ENCODE results near the gene MLPH. TPM values are rescaled to one million over a fixed set of nuclear protein-coding genes. Genes with fewer than 3 reads are reported as not detected.

The MLPH gene
- total RNA-seq, 1 experiment from 2014 or later = 53.1 TPM

DNA sequence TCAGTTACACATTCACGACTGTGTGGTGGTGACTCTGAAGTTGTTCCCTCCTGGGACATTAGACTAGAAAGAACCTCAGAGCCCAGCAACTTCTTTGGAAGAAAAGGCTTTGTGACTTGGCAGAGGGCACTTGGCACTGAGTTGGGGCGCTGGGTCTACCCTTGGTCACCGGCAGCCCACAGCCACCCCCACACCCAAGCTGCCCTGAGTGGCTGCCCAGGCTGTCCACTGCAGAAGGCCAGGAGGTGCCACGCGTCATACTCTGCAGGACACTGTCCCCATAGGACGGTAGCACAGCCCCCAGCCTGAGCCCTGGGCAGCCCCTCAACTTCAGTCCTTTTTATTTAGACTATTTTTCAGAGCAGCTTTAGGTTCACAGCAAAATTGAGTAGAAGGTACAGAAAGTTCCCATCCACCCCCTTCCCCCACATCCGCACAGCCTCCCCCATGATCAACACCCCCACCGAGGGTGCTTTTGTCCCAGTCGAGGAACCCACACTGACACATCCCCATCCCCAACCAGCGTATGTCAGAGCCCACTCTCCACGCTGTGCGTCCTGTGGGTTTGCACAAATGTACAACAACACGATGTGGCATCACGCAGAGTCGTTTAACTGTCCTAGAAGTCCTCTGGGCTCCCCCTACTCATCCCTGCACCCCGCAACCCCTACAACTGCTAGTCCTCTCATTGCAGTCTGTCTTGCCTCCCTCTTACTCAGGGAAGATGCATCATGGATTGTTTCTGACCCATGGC, 80.4 kb downstream of the MLPH start:
- DNase-seq (ENCODE audit: low read depth) = no peak

DNA sequence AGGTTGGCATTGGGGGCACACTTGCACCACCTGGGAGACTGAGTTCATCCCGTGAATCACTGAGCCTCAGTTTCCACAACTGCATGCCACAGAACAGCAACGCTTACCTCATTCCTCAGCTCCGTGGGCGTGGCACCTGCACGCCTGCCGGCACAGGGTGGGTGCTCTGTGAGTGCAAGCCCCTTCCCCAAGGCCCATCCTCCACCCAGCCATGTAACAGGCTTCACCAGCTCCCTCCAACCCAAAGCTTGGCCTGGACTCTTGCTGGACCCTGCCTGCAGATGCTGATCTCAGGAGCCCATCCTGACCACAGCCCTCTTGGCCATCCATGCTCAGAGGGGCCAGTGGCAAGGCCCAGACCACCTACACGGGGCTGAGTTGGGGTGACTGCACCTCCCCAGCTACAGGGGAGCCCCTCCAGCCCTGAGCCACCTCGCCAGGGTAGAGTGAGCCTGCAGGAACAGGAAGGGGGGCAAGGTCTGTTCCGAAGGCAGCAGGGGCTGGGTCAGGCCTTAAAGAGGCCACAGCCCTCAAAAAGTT, 81.1 kb downstream of the MLPH start:
- no peak for DNase-seq (ENCODE audit: low read depth)

DNA sequence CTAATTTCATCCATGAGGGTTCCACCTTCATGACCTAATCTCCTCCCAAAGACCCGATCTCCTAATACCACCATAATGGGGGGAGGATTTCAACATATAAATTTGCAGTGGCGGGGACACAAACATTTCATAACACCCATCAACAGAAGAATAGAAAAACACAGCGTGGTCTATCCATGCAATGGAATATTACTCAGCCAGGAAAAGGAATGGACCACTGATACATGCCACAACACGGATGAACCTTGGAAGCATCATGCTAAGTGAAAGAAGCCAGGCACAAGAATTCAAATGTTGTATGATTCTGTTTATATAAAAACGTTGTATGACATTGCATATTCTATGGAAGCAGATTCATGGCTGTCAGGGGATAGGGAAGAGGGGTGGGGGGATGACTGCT, 82.0 kb downstream of the MLPH start:
- DNase-seq (ENCODE audit: low read depth) = no peak

DNA sequence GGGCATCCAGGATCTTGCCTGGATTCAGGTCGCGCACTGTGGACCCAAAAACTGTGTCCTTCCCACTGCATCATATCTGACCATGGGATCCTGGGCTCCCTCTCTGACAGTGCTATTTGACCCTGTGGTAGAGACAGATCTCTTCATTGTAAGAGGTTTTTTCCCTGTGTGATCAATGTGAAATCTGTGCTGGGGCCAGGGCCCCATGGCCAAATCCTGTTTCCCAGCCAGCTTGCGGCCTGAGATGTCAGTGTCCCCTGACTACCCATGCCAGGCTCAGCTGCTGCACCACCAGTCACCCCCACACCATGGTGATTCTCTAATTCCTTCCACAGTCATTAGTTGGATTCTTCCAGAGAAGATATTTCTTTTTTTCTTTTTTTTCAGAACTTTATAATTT, 82.8 kb downstream of the MLPH start:
- DNase-seq (ENCODE audit: low read depth) = no peak

DNA sequence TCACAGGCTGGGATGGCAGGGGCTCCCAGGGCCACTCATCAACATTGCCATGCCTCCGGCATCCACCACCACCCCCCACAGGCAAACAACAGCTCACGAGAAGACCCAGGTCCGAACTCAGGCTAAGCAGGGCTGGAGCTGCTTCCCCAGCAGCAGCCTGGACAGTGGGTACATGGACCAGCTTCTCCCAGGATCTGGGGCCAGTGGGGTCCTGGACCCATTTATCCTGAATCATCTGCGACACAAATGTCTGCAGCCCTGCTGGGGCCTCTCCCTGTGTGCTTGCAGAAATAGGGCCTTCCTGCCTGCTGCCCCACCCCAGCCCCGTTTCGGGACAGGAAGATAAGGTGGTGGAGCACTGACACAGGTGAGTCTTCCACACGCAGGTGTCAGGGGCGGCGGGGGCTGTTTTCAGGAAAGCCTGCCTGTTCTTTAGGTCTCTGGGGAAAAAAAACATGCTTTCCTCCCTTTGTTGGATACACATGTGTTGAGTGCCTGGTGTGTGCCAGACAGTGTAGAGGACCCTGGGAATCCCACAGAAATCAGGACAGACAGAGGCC, 83.8 kb downstream of the MLPH start:
- DNase-seq (ENCODE audit: low read depth) = no peak

DNA sequence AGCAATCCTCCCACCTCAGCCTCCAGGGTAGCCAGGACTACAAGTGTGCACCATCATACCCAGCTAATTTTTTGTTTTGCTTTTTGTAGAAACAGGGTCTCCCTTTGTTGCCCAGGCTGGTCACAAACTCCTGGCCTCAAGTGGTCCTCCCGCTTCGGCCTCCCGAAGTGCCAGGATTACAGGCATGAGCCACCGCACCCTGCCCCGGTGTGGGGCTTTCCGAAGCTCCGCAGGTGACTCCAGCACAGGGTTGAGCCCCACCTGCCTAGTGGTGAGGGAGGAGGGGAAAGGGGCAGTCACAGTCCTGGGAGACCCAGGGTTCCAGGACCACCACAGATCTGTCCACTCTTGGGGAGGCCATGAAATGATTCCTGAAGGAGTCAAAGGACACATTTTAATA, 84.5 kb downstream of the MLPH start:
- no peak for DNase-seq (ENCODE audit: low read depth)

DNA sequence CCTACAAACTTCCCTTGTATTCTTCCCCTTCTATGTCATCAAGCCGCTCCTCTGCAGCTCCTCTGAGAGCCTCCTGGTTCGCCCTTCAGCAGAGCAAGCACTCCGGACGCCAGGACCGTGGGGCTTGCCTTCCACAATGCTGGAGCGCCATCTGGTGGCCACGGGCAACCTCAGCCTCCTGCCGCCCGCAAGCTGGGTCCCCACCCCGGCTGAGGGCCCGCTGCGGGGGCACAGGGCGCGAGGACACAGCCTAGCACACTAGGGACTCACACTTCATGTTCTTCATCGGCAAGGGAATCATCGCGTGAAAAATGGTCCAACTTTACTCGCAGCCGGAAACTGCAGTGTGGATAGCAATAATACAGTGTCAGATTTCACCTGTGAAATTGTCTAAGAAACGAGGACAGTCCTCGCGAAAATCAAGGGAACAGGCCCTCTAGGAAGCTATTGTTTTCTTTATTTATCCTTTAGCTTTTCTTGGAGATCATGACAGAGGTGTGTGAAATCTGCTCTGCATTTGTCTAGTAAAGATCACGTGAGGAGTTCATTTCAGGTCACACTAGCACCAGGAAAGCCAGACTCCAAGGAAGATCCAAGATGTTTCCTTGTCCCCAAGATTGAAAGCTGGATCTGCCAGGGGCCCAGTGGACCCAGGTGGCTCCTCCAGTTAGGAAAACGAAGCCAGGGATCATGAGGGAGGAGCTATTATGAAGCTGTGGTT, 85.1 kb downstream of the MLPH start:
- peak; percentile 90 for DNase-seq (ENCODE audit: low read depth)

DNA sequence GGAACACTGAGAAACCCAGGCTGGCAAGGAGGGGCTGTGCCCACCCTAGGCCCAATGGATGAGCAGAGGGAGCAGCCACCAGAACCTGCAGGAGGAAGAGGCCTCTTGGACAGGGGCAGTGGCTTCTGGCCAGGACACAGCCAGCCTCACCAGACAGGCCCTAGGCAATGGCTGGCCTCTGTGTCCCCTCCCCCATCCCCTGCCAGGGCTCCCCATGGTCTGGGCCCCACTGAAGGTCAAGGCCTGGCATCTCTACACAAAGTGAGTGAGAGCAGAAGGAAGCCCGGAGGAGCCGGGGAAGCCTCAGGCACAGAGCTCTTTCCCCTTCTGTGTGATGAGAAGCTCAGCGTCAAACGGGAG, 85.7 kb downstream of the MLPH start:
- no peak for DNase-seq (ENCODE audit: low read depth)

DNA sequence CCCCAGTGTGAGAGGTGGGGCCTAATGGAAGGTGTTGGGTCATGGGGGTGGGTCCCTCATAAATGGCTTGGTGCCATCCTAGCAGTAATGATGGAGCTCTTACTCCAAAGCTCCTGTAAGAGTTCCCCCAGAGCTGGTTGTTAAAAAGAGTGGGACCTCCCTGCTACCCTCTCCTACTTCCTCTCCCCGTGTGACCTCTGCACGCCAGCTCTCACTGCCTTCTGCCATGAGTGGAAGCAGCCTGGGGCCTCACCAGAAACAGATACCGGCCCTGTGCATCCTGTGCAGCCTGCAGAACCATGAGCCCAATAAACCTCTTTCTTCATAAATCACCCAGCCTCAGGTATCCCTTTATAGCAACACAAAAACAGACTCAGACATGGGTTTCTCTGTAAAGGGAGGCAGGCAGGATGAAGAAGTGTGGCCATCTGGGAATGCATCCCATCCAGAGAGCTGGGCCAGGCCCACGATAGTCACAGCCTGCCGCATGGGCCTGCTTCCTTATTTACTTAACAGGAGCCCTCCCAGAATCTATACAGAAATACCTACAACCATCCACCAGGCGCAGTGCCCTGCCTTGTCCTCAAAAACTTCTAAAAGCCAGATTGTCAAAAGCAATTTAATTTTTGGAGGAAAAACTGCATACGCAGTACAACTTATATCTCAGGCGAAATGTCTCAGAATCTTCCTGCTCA, 86.8 kb downstream of the MLPH start:
- DNase-seq (ENCODE audit: low read depth) = no peak

DNA sequence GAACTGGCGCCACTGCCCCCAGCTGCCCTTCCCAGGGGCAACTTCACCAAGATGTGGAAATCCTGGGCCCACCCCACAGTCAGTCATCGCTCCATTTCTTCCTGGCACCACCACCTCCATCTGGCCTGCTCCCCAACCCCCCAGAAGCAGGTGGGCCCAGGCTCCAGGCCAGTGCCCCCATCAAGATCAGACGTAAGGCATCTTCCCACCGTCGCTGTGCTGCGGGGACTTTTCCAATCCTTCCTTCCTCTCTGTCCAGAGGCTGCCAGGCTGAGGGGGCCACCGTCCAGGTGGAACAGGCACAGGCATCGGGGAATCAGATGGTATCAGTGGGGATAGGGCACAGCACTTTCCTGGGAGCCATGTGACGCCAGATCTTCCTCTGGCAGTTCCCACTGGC, 87.4 kb downstream of the MLPH start:
- DNase-seq (ENCODE audit: low read depth) = no peak

DNA sequence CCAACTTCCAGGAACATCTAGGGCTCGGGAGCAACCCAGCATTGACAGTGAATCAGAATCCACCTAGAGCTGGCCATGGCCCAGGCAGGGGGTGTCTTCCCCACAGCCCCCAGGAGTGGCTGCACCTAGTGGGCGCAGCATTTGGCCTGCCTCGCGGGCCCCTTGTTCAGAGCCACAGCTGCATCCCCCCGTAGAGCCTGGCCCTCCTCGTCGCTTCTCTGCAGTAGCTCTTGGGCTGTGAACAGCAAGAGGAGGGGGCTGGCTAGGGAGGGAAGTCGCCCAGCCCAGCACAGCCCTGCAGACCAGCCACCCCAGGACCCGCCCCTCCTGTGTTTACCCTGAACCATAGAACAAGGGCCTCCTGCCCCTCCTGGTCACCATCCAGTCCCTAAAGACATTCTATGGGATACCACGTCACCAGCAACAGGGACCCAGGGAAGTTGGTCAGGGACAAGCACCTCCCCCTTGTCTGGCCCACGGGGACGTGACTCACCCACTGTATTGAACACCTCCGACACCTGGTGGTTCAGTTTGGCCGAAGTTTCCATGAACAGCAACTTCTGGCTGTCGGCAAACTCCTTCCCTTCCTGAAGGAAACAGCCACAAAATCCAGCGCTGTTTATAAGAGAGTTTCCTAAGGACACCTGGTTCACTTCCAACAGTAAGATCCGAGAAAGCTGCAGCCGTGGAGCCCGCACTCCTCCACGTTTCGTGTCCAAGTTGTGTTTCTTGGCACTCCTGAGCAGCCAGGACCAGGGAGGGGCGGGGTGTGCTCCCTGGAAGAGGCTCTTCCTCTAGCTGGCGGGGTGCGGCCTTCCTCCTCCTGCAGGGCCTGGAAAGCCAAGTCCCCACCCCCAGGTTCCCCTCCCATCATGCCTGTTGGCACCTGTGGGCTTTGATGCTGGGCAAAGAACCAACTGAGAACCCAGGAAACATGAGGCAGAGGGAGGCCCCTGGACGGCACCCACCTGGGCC, 88.1 kb downstream of the MLPH start:
- DNase-seq (ENCODE audit: low read depth) = peak; percentile 44

DNA sequence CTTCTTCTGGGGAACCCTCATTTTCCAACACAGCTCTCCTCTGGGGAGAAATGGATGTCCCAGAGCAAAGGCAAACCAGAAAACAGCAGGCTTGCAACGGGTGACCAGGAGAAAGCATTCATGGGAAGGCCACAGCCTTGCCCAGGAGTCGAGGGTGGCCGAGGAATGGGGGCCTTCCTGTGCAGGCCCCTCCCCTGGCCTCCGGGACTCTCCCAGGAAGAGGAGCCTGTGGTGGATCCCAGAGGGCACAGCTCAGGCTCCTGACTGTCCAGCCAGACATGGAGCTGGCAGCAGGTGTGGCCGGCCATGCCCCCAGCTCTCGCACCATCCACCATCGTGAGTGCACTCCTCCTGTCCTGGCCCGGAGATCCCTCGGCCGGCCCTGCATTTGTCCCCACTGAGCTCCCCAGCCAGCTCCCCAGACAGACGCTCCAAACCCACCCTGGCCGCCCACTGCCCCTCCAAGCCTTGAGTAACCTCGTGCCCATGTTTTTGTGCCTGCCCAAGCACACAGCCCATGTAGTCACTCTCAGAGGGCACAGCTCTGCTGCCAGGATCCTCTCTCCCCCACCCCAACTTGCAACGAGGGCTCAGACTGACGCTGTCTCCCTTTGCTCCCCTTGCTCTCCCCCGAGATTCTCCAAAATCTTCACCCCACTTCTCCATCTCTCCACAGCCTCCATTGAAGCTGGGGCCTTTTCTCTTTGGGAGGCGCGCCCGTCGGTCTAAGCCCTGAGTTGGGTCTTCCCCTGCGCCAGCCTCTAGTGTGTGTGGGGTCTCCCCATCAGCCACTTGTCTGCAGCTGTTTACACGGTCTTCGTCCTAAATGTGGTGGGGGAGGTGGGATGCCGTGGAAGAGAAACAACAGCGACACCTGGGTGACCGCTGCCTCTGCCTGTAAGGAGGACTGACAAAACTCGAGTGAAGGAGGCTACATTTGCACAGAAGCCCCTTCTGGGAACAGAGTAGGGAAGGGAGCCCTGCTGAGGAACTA, 89.1 kb downstream of the MLPH start:
- no peak for DNase-seq (ENCODE audit: low read depth)

DNA sequence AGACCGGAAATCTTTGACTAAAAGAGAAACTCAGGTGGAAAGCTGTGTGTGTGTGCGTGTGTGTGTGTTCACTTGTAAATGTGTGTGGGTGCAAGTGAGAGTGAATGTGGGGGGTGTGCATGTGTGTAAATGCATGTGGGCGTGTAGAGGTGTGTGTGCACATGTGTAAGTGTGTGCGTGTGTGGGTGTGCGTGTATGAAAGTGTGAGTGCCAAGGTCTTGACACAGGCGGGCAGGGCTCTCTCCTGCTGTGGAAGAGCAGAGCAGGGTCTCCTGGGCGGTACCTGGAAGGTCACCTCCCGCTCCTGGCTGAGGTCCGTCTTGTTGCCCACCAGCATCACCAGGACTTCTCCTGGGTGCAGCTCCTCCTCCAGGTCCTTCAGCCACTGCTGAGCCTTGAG, 89.9 kb downstream of the MLPH start:
- no peak for DNase-seq (ENCODE audit: low read depth)

DNA sequence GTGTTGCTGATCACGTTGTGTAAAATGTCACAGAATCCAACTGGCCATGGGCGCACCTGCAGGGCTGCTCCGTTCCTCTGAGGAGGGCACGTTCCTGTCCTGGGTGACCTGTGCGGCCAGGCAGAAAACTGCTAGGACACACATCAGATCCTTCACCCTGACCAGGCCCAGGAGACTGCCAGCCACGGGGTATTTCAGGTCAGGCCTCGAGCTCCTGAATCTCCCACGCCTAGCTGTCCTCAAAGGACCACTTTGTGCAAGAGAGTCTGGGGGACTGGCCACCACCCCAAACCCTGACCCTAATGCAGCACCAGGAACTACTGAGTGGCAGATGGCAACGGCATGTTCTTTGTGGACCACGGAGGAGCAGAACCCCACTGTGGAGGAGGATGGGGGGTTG, 90.4 kb downstream of the MLPH start:
- no peak for DNase-seq (ENCODE audit: low read depth)

DNA sequence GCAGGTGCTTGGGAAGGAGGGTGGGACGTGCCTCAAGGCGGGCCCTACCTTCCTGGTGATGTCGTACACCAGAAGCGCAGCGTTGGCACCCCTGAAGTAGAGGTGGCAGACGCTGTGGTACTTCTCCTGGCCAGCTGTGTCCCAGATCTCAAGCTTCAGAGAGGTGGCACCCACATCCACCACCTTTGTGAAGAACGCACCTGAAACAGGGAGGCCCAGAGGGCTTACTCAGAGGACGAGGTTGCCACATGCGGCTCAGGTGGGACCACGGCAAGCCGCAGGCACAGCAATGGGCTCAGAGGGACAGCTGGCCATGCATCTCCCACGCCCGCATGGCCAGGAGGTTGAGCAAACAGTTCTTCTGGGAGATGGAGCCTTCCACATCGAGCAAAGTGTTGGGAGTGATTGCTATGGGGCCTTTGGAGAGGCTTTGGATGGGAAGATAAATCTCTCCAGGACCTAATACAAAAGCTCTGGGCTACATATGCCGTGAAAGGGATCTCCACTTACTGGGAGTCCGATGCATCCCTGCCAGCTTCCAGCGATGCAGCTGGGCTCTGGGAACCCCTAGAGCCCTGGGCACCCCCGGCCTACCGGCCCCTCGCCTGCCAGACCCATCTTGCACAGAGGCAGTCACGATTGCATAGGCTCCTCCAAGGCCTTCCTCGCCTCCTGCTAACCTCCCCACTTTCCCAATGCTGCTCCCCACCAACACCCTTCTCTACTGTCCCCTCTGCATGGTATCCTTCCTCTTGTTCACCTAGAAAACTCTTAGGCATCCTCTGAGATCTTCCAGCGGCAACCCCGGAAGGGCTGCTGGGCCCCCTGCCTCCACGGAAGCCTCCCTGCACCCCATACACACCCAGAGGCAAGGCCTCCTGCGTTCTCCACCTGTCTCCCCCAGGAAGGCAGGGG, 91.2 kb downstream of the MLPH start:
- no peak for DNase-seq (ENCODE audit: low read depth)

DNA sequence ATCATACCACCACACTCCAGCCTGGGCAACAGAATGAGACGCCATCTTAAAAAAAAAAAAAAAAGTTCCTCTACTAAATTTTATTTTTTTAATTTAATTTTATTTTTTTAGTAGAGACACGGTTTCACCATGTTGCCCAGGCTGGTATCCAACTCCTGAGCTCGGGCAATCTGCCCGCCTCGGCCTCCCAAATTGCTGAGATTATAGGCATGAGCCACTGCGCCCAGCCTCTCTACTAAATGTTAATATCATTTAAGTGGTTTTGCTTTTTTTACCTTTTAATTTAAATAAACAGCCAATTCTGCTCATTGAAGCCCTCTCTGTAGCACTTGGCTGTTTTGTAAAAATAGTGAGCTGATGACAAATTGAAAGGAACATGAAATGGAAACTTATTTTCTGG, 94.3 kb downstream of the MLPH start:
- no peak for DNase-seq (ENCODE audit: low read depth)

DNA sequence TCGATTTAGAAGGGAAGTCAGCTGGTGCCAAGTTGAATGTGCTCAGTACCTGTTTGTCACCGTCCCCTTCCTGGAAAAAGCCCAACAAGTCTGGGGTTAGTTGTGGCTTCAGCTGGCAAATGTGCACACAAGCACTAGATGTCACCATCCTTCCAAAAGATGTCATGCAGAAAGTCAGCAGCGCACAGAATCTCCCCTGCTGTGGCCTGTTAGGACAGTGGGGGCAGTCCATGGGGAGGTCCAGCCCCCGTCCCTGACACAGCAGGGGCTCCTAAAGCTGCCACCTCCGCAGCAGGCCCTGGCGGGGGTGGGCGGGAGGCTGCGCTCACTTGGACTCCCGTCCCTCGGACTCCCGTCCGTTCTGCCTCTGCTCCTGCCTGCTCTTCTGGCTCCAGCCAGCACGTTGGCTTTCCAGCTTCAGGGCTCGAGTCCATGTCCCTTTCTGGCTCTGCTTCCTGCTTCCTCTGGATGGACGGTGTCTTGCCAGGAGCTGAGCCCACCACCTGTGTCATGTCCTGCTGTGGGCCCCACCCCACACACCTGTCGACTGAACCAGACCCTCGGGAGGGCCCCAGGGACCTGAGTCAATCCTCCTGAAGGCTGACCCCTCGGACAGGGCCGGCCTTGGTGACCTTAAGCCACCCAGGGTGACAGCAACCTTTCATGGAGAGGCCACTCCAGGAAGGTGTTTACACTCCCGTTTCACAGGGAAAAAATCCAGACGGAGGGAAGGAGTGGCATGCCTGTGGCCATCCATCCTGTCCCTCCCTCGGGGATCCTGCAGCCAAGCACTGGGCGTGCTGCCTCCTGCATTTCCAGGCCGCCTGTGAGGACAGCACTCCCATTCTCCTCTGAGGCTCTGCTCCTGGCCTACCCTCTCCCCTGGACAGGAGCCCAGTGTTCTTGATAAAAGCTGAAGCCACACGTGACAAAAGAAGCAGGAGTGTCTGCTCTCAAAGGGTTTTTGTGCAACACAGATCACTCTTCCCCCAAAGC, 95.0 kb downstream of the MLPH start:
- DNase-seq (ENCODE audit: low read depth) = peak; percentile 54

All from Daoy (cell line).